Tibial nerve (tissue), 3 donors: Measurements from ENCODE around the gene DAZAP1.

Experiments
- POLR2A ChIP-seq, 2 donors: fragments of 450-650 bp; IDR thresholded peaks; one replicate each; pipeline ENCODE4 v1.6.1; 2017; ENCODE audit warnings: antibody characterized with exemption in 2 of 2, mild to moderate bottlenecking in 2 of 2, moderate library complexity in 2 of 2
- TF ChIP-seq, protein P1 (sequence below), 5 experiments: fragments of 200-600 bp in 3 of 5; fragments of 450-650 bp in 2 of 5; sonication (generic) in 3 of 5; IDR thresholded peaks; one replicate each; pipeline ENCODE4 v1.5.1; 2016 to 2019; ENCODE audit warnings: antibody characterized with exemption in 5 of 5, mild to moderate bottlenecking in 3 of 5, moderate library complexity in 2 of 5

DNA sequence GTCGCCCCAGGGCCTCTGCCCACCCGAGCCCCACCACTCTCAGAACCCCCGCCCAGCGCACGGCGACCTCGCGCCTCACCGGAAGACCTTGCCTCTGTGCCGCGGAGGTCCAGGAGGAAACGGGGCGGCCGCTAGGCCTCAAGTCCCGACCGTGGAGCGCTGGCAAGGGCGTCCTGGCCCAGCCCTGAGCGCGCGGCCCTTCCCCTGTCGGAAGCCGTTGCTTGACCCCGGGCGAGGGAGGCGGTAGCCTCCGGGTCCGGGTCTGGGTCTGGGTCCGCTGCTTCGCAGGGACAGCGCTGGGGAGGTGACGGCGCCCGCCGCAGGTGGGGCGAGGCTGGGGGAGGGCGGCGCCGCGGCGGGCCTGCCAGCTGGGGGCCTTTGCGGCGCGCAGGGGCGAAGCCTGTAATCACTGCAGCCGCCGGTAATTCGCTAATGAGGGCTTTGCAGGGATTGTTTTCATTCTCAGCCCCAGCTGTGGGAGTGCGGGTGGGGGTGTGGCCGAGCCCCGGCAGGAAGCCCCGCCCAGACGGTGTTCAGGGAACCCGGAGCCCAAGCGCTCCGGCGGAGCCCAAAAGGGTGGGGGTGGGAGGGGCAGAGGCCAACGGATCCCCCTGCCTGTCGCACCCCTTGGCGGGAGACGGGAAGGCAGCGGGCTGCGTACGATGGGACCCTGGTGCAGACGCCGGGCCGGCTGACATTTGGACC, 63.1 kb downstream of the DAZAP1 start:
- TF ChIP-seq, protein P1, sequence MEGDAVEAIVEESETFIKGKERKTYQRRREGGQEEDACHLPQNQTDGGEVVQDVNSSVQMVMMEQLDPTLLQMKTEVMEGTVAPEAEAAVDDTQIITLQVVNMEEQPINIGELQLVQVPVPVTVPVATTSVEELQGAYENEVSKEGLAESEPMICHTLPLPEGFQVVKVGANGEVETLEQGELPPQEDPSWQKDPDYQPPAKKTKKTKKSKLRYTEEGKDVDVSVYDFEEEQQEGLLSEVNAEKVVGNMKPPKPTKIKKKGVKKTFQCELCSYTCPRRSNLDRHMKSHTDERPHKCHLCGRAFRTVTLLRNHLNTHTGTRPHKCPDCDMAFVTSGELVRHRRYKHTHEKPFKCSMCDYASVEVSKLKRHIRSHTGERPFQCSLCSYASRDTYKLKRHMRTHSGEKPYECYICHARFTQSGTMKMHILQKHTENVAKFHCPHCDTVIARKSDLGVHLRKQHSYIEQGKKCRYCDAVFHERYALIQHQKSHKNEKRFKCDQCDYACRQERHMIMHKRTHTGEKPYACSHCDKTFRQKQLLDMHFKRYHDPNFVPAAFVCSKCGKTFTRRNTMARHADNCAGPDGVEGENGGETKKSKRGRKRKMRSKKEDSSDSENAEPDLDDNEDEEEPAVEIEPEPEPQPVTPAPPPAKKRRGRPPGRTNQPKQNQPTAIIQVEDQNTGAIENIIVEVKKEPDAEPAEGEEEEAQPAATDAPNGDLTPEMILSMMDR (IDR thresholded peaks at IDR 0.05) = no peak
- TF ChIP-seq POLR2A (IDR thresholded peaks at IDR 0.05) = no peak
